ENCODE data around the gene POLR2M.

- TF ChIP-seq ZNF302 (CRISPR knock-in tag; IDR thresholded peaks at IDR 0.05), result no peak
- no peak for TF ChIP-seq RAD21 (conservative IDR thresholded peaks at IDR 0.05 in 1 of 2, IDR thresholded peaks at IDR 0.05 in 1 of 2)
- TF ChIP-seq POLR2A (IDR thresholded peaks at IDR 0.05; ENCODE audit: low read length), result no peak
- TF ChIP-seq CTCF (IDR thresholded peaks at IDR 0.05), result no peak
- no peak for TF ChIP-seq ZFP36 (IDR thresholded peaks at IDR 0.05; ENCODE audit: borderline replicate concordance, partially characterized antibody)
- TF ChIP-seq EP300 (IDR thresholded peaks at IDR 0.05), result no peak
Measured at GRCh38 chr15:57671636-57672035, 34.9 kb upstream of the POLR2M start.
